Colonic mucosa (tissue), 4 donors: ENCODE results near the gene NR3C2. TPM values are rescaled to one million over a fixed set of nuclear protein-coding genes. Genes with fewer than 3 reads are reported as not detected.

Source experiments
- DNase-seq: peaks from one replicate; pipeline ENCODE4 v3.0.0-alpha.2; 2020
- H3K27ac ChIP-seq: fragments of 200-600 bp; one replicate; pipeline ENCODE4 v1.8.0; 2021
- H3K27me3 ChIP-seq: fragments of 200-600 bp; one replicate; pipeline ENCODE4 v1.8.0; 2021
- H3K36me3 ChIP-seq: fragments of 200-600 bp; one replicate; pipeline ENCODE4 v1.8.0; 2021
- H3K4me1 ChIP-seq: fragments of 200-600 bp; one replicate; pipeline ENCODE4 v1.8.0; 2021; ENCODE audit warnings: mild to moderate bottlenecking
- H3K4me3 ChIP-seq: fragments of 200-600 bp; one replicate; pipeline ENCODE4 v1.8.0; 2021
- H3K9ac ChIP-seq, 2 donors: one replicate each; pipeline ENCODE4 v1.7.0; 2013; ENCODE audit warnings: control low read depth in 2 of 2, low read depth in 2 of 2, low read length in 2 of 2
- H3K9me3 ChIP-seq: fragments of 200-600 bp; one replicate; pipeline ENCODE4 v1.8.0; 2021
- CTCF ChIP-seq: fragments of 200-600 bp; IDR thresholded peaks from one replicate; pipeline ENCODE4 v1.8.0; 2022; ENCODE audit warnings: antibody characterized with exemption, mild to moderate bottlenecking
- intact Hi-C: fragments of 100-400 bp; cut with DNase I; formaldehyde crosslinking; loops from one replicate; pipeline ENCODE4 v1.14.1; 2022
- total RNA-seq, 2 donors: library from RNA; stranded (reverse); fragmentation: NEBNext Ultra II Directional in 1 of 2; extraction: Animal tissue kit (Norgen Biotek cat#: 25700) in 1 of 2; gene quantifications; one replicate each; pipeline ENCODE4 v1.2.1, GENCODE V29; 2021
- donor health status: healthy.
- donor health status: DM: no; HTN: no; CAD: no.
- donor health status: DM: no; HTN: no; CAD: no.

NR3C2 gene
- total RNA-seq, 2 donors from 2014 or later, result 74.8 to 96.0 TPM

- no peak for TF ChIP-seq CTCF
These were observed 289.2 kb downstream of the NR3C2 start for GRCh38 chr4:148152868-148153625.

GRCh38 chr4:148151806-148152205 is 290.4 kb downstream of the NR3C2 start:
- intact Hi-C loops, result no loop called here
- H3K27me3 ChIP-seq, result no peaks in the 10 kb centered on the region
- no peak for TF ChIP-seq CTCF
- H3K4me1 ChIP-seq, result no peaks in the 10 kb centered on the region
- no peak overlapping the region for H3K9ac ChIP-seq
- H3K36me3 ChIP-seq, result no peaks in the 10 kb centered on the region
- no peak for DNase-seq
- H3K9me3 ChIP-seq, result no peaks in the 10 kb centered on the region
- H3K4me3 ChIP-seq, result no peak overlapping the region
- no peak overlapping the region for H3K27ac ChIP-seq

More at GRCh38 chr4:148152868-148153625, 289.2 kb downstream of the NR3C2 start:
- no peaks in the 10 kb centered on the region for H3K27me3 ChIP-seq
- H3K4me1 ChIP-seq, result no peaks in the 10 kb centered on the region
- H3K9ac ChIP-seq, result no peak overlapping the region
- no peaks in the 10 kb centered on the region for H3K9me3 ChIP-seq
- intact Hi-C loops, result no loop called here
- H3K4me3 ChIP-seq, result no peak overlapping the region
- H3K27ac ChIP-seq, result no peak overlapping the region
- DNase-seq, result no peak
- H3K36me3 ChIP-seq, result no peaks in the 10 kb centered on the region

- no peaks in the 10 kb centered on the region for H3K36me3 ChIP-seq
- H3K4me3 ChIP-seq, result no peak overlapping the region
- DNase-seq, result no peak
- no peaks in the 10 kb centered on the region for H3K4me1 ChIP-seq
- H3K9ac ChIP-seq, result no peak overlapping the region
- TF ChIP-seq CTCF, result no peak
- intact Hi-C loops, result no loop called here
- no peaks in the 10 kb centered on the region for H3K27me3 ChIP-seq
- no peak overlapping the region for H3K27ac ChIP-seq
- H3K9me3 ChIP-seq, result no peaks in the 10 kb centered on the region
These were observed 296.7 kb downstream of the NR3C2 start for GRCh38 chr4:148145475-148145874.

GRCh38 chr4:148143174-148143573 is 299.0 kb downstream of the NR3C2 start:
- Histone ChIP-seq H3K4me3 (no peak overlapping the region), H3K36me3 (no peaks in the 10 kb centered on the region), H3K27me3 (no peaks in the 10 kb centered on the region), H3K27ac (no peak overlapping the region), H3K4me1 (no peaks in the 10 kb centered on the region), H3K9me3 (no peaks in the 10 kb centered on the region), H3K9ac (no peak overlapping the region)
- intact Hi-C loops, result no loop called here
- DNase-seq, result no peak
- TF ChIP-seq CTCF, result no peak

GRCh38 chr4:148141501-148141900 is 300.7 kb downstream of the NR3C2 start:
- no peak for TF ChIP-seq CTCF
- Histone ChIP-seq H3K9ac (no peak overlapping the region), H3K4me3 (no peak overlapping the region), H3K36me3 (no peaks in the 10 kb centered on the region), H3K27ac (no peak overlapping the region), H3K27me3 (no peaks in the 10 kb centered on the region), H3K9me3 (no peaks in the 10 kb centered on the region), H3K4me1 (no peaks in the 10 kb centered on the region)
- intact Hi-C loops, result no loop called here
- no peak for DNase-seq
